MM.1S (cell line): ENCODE measurements around the gene GLB1L3.

ENCODE experiments used
- CTCF ChIP-seq: fragments of 300-600 bp; sonication (generic); IDR thresholded peaks from 2 replicates; pipeline ENCODE4 v1.5.1; 2016; ENCODE audit warnings: antibody characterized with exemption, low read length, mixed read lengths
- EZH2 ChIP-seq: fragments of 300-600 bp; sonication (generic); optimal IDR thresholded peaks from 2 replicates; pipeline ENCODE3; 2017; ENCODE audit warnings: low read depth, mild to moderate bottlenecking, antibody characterized with exemption, low read length, mixed read lengths
- EZH2phosphoT487 ChIP-seq: fragments of 300-600 bp; sonication (generic); IDR thresholded peaks from 2 replicates; pipeline ENCODE4 v1.6.1; 2018; ENCODE audit warnings: antibody characterized with exemption, low read length

- TF ChIP-seq EZH2phosphoT487 (no peak), CTCF (no peak), EZH2 (no peak)
These were observed 17.2 kb downstream of the GLB1L3 start for GRCh38 chr11:134293119-134294113.
